T-cell (primary cell): ENCODE results near the gene NPC2. TPM values are rescaled to one million over a fixed set of nuclear protein-coding genes. Genes with fewer than 3 reads are reported as not detected.

Source experiments
- ATAC-seq, 4 experiments: fragments of 200-7000 bp in 3 of 4; fragments of 150-1000 bp in 1 of 4; cut with Tn5 transposase; replicated peaks in 1 of 4; 1 replicate in 3 of 4; 2 replicates in 1 of 4; pipeline ENCODE4 v1.10.0; 2021; ENCODE audit warnings: moderate library complexity in 3 of 4, mild to moderate bottlenecking in 2 of 4, moderate number of reproducible peaks in 1 of 4
- CTCF ChIA-PET, 2 donors: fragments of 300-600 bp; sonication (Branson Sonifier 250); formaldehyde crosslinking; loops; one replicate each; lab custom pipeline; 2022; ENCODE audit warnings: antibody characterized with exemption in 2 of 2; lab: Charles Lee
- POLR2A ChIA-PET, 2 donors: fragments of 300-600 bp; sonication (Branson Sonifier 250); formaldehyde crosslinking; loops; one replicate each; lab custom pipeline; 2022; ENCODE audit warnings: antibody characterized with exemption in 2 of 2; lab: Charles Lee
- DNase-seq, 35 experiments: peaks; one replicate each; pipeline versions ENCODE4 v3.0.0 to v3.0.0-alpha.2; 2013 to 2023
- H3K27ac ChIP-seq: one replicate; pipeline ENCODE4 v1.5.1; 2013; ENCODE audit warnings: low read length
- H3K27me3 ChIP-seq, 2 experiments: replicated peaks in 1 of 2; 1 replicate in 1 of 2; 2 replicates in 1 of 2; pipeline versions ENCODE4 v1.6.1 to v1.7.0; 2013; ENCODE audit warnings: low read length in 1 of 2, mixed read lengths in 1 of 2; ENCODE audit not compliant: control insufficient read depth in 2 of 2, insufficient read depth in 2 of 2; ENCODE audit errors: extremely low read depth in 1 of 2
- H3K36me3 ChIP-seq, 2 donors: 1 replicate in 1 of 2; 2 replicates in 1 of 2; pipeline versions ENCODE4 v1.6.1 to v1.7.0; 2013; ENCODE audit warnings: low read length in 1 of 2; ENCODE audit not compliant: control insufficient read depth in 2 of 2, insufficient read depth in 1 of 2; ENCODE audit errors: extremely low read depth in 1 of 2
- H3K4me1 ChIP-seq, 2 experiments: 1 replicate in 1 of 2; 2 replicates in 1 of 2; pipeline versions ENCODE4 v1.6.1 to v1.7.0; 2013; ENCODE audit warnings: low read length in 2 of 2, mixed read lengths in 1 of 2; ENCODE audit not compliant: insufficient read depth in 2 of 2, control insufficient read depth in 1 of 2; ENCODE audit errors: extremely low read depth in 1 of 2
- H3K4me3 ChIP-seq, 2 donors: 1 replicate in 1 of 2; 2 replicates in 1 of 2; pipeline versions ENCODE4 v1.5.1 to v1.7.0; 2013; ENCODE audit warnings: mild to moderate bottlenecking in 2 of 2, low read length in 1 of 2, moderate library complexity in 1 of 2; ENCODE audit not compliant: control insufficient read depth in 1 of 2; ENCODE audit errors: extremely low read depth in 1 of 2
- H3K9me3 ChIP-seq: 2 replicates; pipeline ENCODE4 v1.7.0; 2013
- H3K27ac Mint-ChIP-seq, 2 donors: one replicate each; pipeline ENCODE4 v1.8.0; 2020 to 2021; ENCODE audit warnings: mild to moderate bottlenecking in 2 of 2, mixed read lengths in 2 of 2
- H3K27me3 Mint-ChIP-seq, 2 donors: one replicate each; pipeline ENCODE4 v1.8.0; 2021 to 2022; ENCODE audit warnings: mixed read lengths in 2 of 2
- H3K36me3 Mint-ChIP-seq: one replicate; pipeline ENCODE4 v1.8.0; 2021; ENCODE audit warnings: mixed read lengths
- H3K4me1 Mint-ChIP-seq, 3 donors: one replicate each; pipeline ENCODE4 v1.8.0; 2020 to 2022; ENCODE audit warnings: mixed read lengths in 3 of 3, mild to moderate bottlenecking in 1 of 3
- H3K4me3 Mint-ChIP-seq, 3 donors: one replicate each; pipeline ENCODE4 v1.8.0; 2020 to 2022; ENCODE audit warnings: mild to moderate bottlenecking in 3 of 3, mixed read lengths in 3 of 3, moderate library complexity in 3 of 3
- H3K9me3 Mint-ChIP-seq, 3 donors: one replicate each; pipeline ENCODE4 v1.8.0; 2020 to 2022; ENCODE audit warnings: mixed read lengths in 3 of 3
- WGBS: methylation state at CpG from one replicate; pipeline ENCODE4 v1.1.5; 2013; ENCODE audit warnings: missing lambda C conversion rate; ENCODE audit not compliant: insufficient coverage; 5-methylcytosine and 5-hydroxymethylcytosine counted together
- total RNA-seq, 35 experiments: library from RNA in 6 of 35; stranded (reverse) in 6 of 35; fragments of 120-200 nt in 1 of 35; gene quantifications; one replicate each; pipeline versions ENCODE4 v1.2.1 to v1.2.4 and lab custom pipeline; 2013 to 2026

NPC2 gene
- total RNA-seq, 5 donors from 2014 or later (not counting 1 experiment from before 2014, with no cell fraction given): 32.4 to 61.4 (median 44.8) TPM

DNA sequence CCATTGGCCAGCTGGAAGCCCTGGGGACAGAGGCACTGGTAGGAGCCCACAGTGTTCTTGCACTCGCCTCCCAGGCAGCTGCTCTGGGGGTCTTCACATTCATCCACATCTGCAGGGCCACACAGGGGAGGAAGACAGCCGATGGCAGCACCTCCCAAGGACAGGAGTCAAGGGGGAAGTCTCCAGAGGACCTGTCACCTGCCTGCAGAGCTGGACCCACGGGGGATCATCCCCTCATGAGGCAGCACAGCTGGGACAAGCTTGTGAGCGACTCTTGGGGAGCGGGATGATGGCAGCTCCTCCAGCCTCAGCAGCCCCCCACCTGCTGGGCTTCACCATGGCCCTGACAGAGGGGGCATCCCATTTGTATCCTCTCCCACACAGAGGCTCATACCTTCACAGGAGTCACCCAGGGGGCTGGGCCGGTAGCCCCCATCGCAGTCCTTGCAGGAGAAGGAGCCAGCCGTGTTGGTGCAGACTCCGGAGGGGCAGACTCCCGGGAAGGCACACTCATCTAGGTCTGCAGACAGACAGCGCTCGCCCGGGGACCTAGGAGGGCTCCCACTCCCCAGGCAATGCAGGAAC is 15.8 kb upstream of the NPC2 start:
- Mint-ChIP-seq H3K27ac (no peak overlapping the region), H3K27me3 (peaks cover 10 to 17% of the 10 kb centered on the region in 2 donors), H3K4me3 (no peak overlapping the region), H3K9me3 (no peaks in the 10 kb centered on the region), H3K36me3 (no peaks in the 10 kb centered on the region), H3K4me1 (peaks cover 0 to 8% (median 5%) of the 10 kb centered on the region in 3 donors)
- H3K27me3 ChIP-seq: peaks cover 0 to 43% of the 10 kb centered on the region in 2 experiments
- WGBS: 71% methylated on average over 9 of the region's 13 CpGs
- ChIA-PET POLR2A (no interaction called here), CTCF (no interaction called here)
- H3K9me3 ChIP-seq: no peaks in the 10 kb centered on the region
- H3K4me3 ChIP-seq: no peak overlapping the region
- no peak overlapping the region for H3K27ac ChIP-seq
- ATAC-seq (no peak), DNase-seq (peak in 1 of 35 experiments; percentile 11)
- no peaks in the 10 kb centered on the region for H3K4me1 ChIP-seq
- H3K36me3 ChIP-seq: no peaks in the 10 kb centered on the region

DNA sequence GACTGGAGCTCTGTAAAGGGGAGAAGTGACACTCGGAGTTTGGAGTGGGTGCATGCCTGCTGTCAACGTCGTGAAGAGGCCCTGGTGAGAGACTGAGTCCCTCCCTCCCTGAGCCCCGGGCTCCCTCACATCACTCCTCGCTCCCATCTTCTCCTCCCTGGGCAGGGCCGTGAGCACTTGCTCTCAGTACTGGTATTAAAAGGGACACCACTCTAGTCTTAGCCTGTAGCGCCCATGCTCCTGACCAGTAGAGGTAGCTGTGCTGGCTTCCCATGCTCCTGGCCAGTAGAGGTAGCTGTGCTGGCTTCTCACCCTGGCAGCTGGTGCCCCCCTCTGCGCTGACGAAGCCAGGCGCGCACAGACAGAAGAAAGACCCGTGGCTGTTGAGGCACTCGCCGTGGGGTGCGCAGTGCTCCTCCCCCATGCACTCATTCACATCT is 15.2 kb upstream of the NPC2 start:
- H3K27me3 ChIP-seq: peaks cover 0 to 39% of the 10 kb centered on the region in 2 experiments
- no peak overlapping the region for H3K4me3 ChIP-seq
- Mint-ChIP-seq H3K4me1 (peaks cover 0 to 8% (median 3%) of the 10 kb centered on the region in 3 donors), H3K27me3 (peaks cover 10 to 17% of the 10 kb centered on the region in 2 donors), H3K36me3 (no peaks in the 10 kb centered on the region), H3K4me3 (no peak overlapping the region), H3K9me3 (no peaks in the 10 kb centered on the region), H3K27ac (no peak overlapping the region)
- DNase-seq (peak in 1 of 35 experiments; percentile 19), ATAC-seq (no peak)
- no peaks in the 10 kb centered on the region for H3K36me3 ChIP-seq
- 68% methylated on average over 6 of the region's 15 CpGs for WGBS
- ChIA-PET POLR2A (no interaction called here), CTCF (no interaction called here)
- H3K9me3 ChIP-seq: no peaks in the 10 kb centered on the region
- no peak overlapping the region for H3K27ac ChIP-seq
- no peaks in the 10 kb centered on the region for H3K4me1 ChIP-seq

DNA sequence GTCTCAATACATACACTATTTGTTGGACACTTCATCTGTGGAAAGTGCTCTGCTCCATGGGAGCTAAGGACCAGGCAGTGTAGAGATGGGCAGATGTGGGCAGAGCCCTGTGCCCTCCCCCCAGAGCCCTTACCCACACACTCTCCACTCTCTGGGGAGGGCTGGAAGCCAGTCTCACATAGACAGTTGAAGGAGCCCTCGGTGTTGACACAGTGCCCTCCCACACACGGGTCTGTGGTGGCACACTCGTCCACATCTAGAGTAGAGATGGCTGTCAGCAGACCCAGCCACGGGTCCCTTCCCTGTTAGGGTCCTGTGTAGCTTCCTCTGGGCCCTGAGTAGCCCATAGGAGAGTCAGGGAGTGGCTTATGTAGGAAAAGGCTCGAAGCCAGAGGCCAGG is 14.7 kb upstream of the NPC2 start:
- no peak overlapping the region for H3K4me3 ChIP-seq
- Mint-ChIP-seq H3K36me3 (no peaks in the 10 kb centered on the region), H3K4me3 (no peak overlapping the region), H3K9me3 (no peaks in the 10 kb centered on the region), H3K27ac (no peak overlapping the region), H3K27me3 (peaks cover 10 to 16% of the 10 kb centered on the region in 2 donors), H3K4me1 (peaks cover 0 to 8% (median 3%) of the 10 kb centered on the region in 3 donors)
- H3K36me3 ChIP-seq: no peaks in the 10 kb centered on the region
- H3K27me3 ChIP-seq: peaks cover 0 to 39% of the 10 kb centered on the region in 2 experiments
- WGBS: 30% methylated on average over 2 of the region's 5 CpGs
- H3K9me3 ChIP-seq: no peaks in the 10 kb centered on the region
- ChIA-PET POLR2A (no interaction called here), CTCF (no interaction called here)
- ATAC-seq (no peak), DNase-seq (no peak)
- no peaks in the 10 kb centered on the region for H3K4me1 ChIP-seq
- H3K27ac ChIP-seq: no peak overlapping the region

- Histone ChIP-seq H3K27ac (no peak overlapping the region), H3K4me3 (no peak overlapping the region), H3K9me3 (no peaks in the 10 kb centered on the region), H3K36me3 (no peaks in the 10 kb centered on the region), H3K27me3 (peaks cover 0 to 38% of the 10 kb centered on the region in 2 experiments), H3K4me1 (no peaks in the 10 kb centered on the region)
- peaks cover 0 to 8% (median 7%) of the 10 kb centered on the region in 3 donors for H3K4me1 Mint-ChIP-seq
- POLR2A ChIA-PET: no interaction called here
- no peaks in the 10 kb centered on the region for H3K36me3 Mint-ChIP-seq
- no peaks in the 10 kb centered on the region for H3K9me3 Mint-ChIP-seq
- no peak overlapping the region for H3K27ac Mint-ChIP-seq
- no peak overlapping the region for H3K4me3 Mint-ChIP-seq
- ATAC-seq (no peak), DNase-seq (peak in 1 of 35 experiments; percentile 7)
- WGBS: 76% methylated on average over 6 of the region's 8 CpGs
- CTCF ChIA-PET: no interaction called here
- peaks cover 9 to 10% of the 10 kb centered on the region in 2 donors for H3K27me3 Mint-ChIP-seq
Observed at GRCh38 chr14:74507085-74507484, 14.0 kb upstream of the NPC2 start.

DNA sequence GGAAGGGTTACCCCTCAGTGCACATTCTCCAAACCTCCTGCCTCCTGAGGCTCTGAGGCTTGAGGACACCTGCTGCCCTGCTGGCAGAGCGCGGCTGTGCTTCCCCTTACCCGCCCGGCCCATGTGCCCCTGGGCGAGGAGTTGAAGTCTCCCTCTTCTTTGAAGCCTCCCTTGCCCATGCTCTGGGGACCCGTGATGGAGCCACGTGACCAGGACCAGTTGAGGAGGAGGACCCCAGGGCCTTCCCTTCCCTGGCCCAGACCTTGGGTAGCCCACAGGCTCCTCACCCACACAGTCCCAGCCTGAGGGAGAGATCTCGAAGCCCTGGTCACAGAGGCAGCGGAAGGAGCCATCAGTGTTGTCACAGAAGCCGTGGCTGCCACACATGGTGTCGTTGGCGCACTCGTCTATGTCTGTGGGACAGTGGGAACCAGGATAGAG is 13.3 kb upstream of the NPC2 start:
- H3K4me1 Mint-ChIP-seq: peaks cover 0 to 10% (median 8%) of the 10 kb centered on the region in 3 donors
- H3K27me3 Mint-ChIP-seq: peaks cover 9 to 10% of the 10 kb centered on the region in 2 donors
- H3K36me3 ChIP-seq: no peaks in the 10 kb centered on the region
- 67% methylated on average over 10 of the region's 13 CpGs for WGBS
- no peaks in the 10 kb centered on the region for H3K9me3 ChIP-seq
- no peak overlapping the region for H3K27ac Mint-ChIP-seq
- no peak overlapping the region for H3K4me3 Mint-ChIP-seq
- H3K27ac ChIP-seq: no peak overlapping the region
- no peak overlapping the region for H3K4me3 ChIP-seq
- DNase-seq (peak in 1 of 35 experiments; percentile 10), ATAC-seq (no peak)
- no peaks in the 10 kb centered on the region for H3K9me3 Mint-ChIP-seq
- no peaks in the 10 kb centered on the region for H3K36me3 Mint-ChIP-seq
- ChIA-PET CTCF (no interaction called here), POLR2A (no interaction called here)
- H3K4me1 ChIP-seq: no peaks in the 10 kb centered on the region
- H3K27me3 ChIP-seq: peaks cover 0 to 32% of the 10 kb centered on the region in 2 experiments

GRCh38 chr14:74505831-74506230 is 12.7 kb upstream of the NPC2 start:
- DNase-seq (peak in 1 of 35 experiments; percentile 18), ATAC-seq (no peak)
- no peak overlapping the region for H3K4me3 Mint-ChIP-seq
- no peaks in the 10 kb centered on the region for H3K4me1 ChIP-seq
- H3K36me3 ChIP-seq: no peaks in the 10 kb centered on the region
- no peak overlapping the region for H3K4me3 ChIP-seq
- no peaks in the 10 kb centered on the region for H3K36me3 Mint-ChIP-seq
- H3K9me3 ChIP-seq: no peaks in the 10 kb centered on the region
- no peaks in the 10 kb centered on the region for H3K9me3 Mint-ChIP-seq
- H3K4me1 Mint-ChIP-seq: peaks cover 0 to 10% (median 8%) of the 10 kb centered on the region in 3 donors
- 38% methylated on average over 6 of the region's 17 CpGs for WGBS
- H3K27me3 Mint-ChIP-seq: peaks cover 5% of the 10 kb centered on the region in 2 donors
- POLR2A ChIA-PET: no interaction called here
- peaks cover 0 to 28% of the 10 kb centered on the region in 2 experiments for H3K27me3 ChIP-seq
- H3K27ac ChIP-seq: no peak overlapping the region
- CTCF ChIA-PET: no interaction called here
- no peak overlapping the region for H3K27ac Mint-ChIP-seq
